GM10266 (cell line): ENCODE measurements around the gene ALG14.

Source experiments
- DNase-seq: peaks from one replicate; pipeline ENCODE4 v3.0.0; 2012; ENCODE audit errors: extremely low spot score
- CTCF ChIP-seq: IDR thresholded peaks from 2 replicates; pipeline ENCODE4 v1.5.1; 2012; ENCODE audit warnings: mild to moderate bottlenecking, low read depth; ENCODE audit not compliant: control insufficient read depth, insufficient read depth; ENCODE audit errors: missing control alignments

Gene ALG14

DNA sequence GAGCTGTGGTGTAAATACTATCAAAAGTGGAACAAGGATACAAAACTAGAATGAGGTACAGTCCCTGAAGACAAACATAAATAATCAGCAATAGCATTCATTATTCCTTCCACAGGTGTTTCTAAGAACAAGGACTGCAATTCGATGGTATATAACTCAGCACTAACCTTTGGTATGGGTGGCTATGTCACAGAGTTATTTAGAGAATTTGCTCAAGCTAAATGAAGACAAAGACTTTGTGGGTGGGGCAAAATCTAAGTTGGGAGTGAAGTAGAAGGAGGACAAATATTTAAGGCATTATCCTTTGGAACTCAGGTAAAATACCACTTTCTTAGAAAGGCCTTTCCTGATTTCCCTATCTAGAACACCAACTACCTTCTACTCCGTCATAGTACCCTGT lies 94.3 kb downstream of the ALG14 start:
- TF ChIP-seq CTCF = no peak
- DNase-seq = no peak

DNA sequence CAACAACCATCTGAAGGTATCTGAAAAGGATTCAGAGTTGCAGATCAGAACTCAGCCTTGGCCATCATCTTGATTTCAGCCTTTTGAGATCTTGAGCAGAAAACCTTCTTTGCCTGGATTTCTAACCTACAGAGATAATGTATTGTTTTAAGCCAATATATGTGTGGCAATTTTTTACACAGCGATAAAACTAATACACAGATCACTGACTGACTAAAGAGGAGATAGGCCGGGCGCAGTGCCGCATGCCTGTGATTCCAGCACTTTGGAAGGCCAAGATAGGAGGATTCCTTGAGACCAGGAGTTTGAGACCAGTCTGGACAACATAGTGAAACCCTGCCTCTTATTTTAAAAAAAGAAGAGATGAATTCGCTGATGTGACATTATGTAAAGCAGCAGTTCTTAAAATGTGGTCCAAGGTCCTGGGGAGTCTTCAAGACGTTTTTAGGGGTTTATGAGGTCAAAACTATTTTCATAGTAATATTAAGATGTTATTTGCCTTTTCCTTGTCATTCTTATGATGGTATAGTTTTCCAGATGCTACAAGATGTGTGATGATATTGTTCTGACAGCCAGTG lies 95.7 kb downstream of the ALG14 start:
- TF ChIP-seq CTCF = no peak
- DNase-seq = no peak

- TF ChIP-seq CTCF = no peak
- DNase-seq = no peak
These were observed 97.9 kb downstream of the ALG14 start for GRCh38 chr1:94974824-94975223.

DNA sequence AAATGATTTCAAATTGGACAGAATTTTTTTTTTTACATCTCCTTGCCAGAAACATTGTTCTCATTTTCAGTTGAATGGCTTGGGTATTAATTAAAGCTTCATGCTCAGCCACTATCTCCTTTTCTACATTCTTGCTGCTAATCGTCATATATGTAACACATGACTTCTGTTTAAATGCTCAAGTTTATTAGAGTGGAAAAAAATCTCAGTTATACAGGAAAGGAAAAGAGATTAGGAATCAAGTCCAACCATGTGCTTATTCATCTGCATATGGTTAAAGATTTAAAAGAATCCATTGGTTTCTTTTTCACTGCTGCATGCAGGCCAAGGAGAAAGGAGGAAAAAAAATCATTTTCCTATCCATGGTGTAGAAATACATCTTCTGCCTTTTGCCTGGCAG lies 98.5 kb downstream of the ALG14 start:
- DNase-seq = no peak
- TF ChIP-seq CTCF = no peak

DNA sequence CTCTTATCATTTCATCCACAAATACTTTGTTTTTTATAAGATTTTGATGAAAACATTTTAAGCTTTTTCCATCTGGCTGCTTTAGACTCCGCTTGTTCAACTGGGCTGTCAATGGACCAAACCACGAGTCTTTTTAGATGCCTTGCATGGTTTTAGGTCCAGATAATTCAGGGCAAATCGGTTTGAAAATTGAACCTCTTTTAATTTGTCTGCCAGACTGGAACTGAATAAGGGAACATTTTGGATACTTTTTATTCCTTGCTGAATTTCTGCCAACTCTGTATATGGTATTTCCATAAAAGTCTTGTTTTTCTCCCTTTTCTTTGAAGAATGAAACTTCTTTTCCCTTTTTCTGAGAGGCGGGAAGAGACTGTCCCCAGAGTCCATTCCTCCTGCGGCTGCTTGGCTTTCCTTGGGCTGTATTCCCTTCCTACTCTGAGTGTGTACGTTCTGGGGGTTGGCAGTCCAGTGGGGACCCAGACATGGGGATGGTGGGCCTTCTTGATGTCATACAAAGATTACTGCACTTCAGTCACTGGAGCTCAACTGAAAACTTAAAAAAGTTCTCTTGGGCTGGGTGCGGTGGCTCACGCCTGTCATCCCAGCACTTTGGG lies 99.3 kb downstream of the ALG14 start:
- no peak for TF ChIP-seq CTCF
- no peak for DNase-seq

DNA sequence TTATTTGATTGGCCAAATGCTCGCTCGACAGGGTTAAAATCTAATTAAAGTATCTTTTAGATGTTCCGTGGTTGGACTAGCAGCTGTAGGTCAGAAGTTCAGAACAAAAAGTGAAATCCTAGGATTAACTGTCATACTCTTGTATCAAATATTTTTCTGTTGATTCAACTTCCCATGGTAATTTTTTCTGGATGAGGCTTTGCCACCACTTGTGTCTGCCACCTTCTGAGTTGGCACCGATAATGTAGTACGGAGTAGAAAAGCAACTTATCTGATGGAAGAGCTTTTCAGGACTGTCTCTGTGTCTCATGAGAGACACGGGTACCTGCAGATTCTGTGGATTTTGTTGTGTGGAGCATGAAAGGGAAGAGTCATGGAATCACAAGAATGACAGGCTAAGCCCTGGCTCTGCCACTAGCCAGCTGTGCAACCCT lies 101.2 kb downstream of the ALG14 start:
- no peak for TF ChIP-seq CTCF

DNA sequence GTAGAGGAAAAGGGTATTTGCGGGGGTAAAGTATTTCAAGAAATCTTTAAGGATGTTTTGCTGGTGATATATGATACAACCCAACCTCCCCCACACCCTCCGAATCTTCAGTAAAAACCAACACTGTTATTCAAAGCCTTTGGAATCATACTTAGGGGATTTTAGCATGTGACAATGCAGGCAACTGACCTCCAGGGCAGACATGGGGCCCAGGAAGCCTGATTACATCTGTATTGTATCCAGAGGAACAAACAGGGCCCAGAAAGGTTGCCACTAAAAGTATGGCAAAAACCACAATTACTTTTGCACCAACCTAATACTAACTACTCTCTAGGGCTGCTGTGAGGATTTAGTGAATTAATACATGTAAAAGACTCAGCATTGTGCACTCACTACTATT lies 102.0 kb downstream of the ALG14 start:
- no peak for DNase-seq
- no peak for TF ChIP-seq CTCF

More for the DNA sequence above, 101.2 kb downstream of the ALG14 start:
- no peak for DNase-seq
